HG02938 (cell line): Measurements from ENCODE around the gene ZFP91.
A peak's percentile ranks its signal among the peaks of the same experiment; 100 is the strongest.

Source experiments
- ATAC-seq: cut with Tn5 transposase; IDR thresholded peaks from one replicate; pipeline ENCODE4 v1.9.1; 2021; ENCODE audit warnings: mild to moderate bottlenecking, moderate library complexity; ENCODE audit not compliant: unreplicated experiment

The ZFP91 gene

DNA sequence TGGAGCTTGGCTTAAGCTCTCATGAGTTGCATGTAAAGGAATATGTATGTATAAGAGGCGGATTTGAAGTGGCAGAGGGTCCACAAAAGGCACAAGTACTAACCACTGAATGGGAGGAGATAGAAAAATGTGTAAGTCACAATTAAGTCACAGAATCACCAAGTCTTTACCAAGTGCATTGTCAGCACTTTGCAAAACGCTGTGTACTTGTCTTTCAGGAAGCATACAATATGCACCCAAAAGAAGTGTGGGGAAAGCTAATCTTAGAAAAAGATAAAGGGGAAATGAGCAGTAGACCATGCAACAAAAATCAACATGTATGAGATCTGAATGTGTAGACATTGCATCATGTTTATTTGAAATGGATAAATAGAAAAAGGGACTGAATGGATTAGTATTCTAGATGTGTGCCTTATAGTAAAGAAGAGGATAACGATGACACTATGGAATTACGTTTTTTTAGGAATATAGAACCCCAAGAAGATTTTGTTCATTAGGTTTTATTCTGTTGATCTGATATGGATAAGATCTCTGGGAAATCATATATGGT lies 48.1 kb downstream of the ZFP91 start:
- ATAC-seq: no peak

DNA sequence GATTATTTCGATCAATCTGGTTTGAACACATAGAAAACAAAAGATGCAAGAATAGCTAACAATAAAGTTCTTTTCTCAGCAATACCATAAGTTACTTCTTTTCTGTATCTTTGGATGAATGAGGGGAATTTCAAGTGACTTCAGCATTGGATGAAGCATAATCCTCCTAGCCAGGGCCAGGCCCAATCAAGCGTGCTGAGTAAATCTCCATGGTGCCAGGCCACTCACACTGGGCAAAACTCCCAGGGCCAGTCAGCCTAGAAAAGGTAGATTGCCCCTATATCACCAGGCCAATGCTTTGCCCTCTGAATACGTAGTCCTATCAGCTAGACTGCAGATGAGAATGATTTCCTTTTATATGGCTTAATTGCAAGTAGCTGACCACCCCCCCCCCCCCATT lies 49.6 kb downstream of the ZFP91 start:
- no peak for ATAC-seq

DNA sequence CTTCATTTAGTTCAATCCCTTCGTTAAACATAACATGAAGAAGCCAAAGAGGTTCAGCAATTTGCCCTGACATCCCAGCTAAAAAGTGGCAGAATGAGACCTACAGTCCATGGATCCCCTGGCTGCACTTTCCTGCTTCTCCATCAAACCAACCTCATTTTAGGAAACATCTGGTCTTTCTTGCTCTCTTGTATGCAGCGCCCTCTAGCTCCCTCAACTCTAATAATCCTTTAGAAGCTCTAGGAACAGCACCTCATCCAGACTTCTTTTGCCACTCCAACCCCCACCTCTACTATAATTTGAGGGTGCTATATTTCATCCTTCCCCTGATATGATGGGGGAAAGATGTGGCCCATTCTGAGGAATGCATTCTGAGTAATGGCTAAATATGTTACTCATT lies 51.0 kb downstream of the ZFP91 start:
- ATAC-seq: peak; percentile 53

DNA sequence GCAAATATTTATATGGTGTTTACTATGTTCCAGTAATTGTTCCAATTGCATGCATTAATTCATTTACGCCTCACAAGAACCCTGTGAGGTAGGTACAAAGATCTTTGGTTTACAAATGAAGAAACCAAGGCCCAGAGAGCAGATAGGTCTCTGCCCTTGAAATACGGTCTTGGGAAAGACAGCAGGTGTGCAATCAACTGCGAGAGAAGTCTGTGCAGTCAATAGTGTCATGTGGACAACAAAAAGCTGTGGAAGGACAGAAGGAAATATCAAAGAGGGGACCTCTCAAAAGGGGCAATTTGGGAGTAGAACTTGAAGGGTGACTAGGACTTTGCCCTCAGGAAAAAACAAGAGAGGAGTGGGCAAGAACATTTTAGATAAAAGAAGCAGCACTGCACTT lies 52.5 kb downstream of the ZFP91 start:
- no peak for ATAC-seq

DNA sequence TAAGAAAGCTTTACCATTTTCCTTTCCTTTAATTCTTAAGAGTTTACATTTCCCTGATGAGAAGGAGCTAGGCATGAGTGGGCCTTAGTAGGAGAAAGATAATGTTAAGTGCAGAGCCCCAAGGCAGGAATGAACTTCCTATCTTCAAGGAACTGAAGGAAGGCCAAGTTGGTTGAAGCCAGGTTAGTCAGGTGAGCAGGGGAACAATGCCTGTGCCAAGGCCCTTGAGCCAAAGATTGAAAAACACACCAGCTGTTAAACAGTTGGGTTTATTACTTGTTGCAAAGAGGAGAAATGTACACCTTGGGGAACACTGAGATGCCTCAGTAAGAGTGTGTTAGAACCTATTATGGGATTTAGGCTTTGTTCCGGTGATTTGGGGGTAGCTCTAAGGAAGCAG lies 53.6 kb downstream of the ZFP91 start:
- no peak for ATAC-seq

DNA sequence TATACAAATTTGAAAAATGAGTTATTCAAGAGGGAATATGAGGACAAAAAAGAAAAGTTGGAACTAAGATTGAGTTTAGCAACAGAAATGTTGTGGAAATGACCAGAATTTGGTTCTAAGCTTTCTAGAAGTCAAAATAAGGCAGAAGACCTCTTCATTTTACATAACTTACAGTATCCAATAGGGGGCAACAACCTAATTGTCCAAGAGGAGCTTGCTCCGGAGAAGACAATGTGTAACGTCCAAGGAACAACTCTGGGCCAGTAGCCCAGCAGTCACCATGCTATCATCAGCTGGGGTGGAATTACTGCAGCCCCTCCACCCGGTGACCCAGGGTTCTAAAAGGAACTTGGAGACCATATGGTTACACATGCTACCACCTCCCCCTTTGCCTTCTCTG lies 57.7 kb downstream of the ZFP91 start:
- ATAC-seq: no peak

DNA sequence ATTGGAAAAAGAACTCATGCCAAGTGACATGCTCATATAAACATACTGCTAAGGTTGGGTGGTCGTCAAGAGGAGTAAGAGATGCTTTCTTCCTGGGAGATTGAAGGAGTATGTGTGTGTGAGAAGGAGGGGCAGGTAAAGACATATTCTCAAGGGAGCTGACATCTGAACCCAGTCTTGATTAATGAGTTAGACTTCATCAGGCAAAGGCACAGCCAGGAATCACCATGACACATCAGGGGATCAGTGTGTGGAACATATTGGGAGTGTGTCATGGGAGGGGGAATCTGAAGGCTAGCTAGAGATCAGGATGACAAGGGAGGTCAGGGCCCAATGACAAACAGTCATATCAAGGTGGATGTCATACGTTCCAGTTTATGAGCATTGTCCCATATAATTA lies 58.5 kb downstream of the ZFP91 start:
- ATAC-seq: no peak

DNA sequence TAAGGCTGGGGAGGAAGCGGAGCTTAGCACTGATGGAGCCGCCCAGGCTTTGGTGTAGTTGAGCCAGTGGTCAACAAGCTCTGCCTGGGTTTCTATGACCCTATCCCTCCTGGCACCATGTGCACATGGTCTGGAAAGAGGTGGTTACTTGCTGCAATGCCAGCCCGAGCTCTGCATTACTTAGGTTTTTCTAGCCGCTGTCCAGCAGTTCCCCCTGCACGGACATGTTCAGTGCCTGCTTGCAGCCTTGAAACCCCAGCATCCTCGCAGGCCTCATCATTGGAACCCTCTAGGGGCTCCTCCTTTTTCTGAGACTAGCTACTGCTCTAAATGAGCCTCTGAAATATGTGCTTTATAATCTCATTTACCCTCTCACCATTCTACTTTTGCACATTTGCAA lies 60.2 kb downstream of the ZFP91 start:
- no peak for ATAC-seq

DNA sequence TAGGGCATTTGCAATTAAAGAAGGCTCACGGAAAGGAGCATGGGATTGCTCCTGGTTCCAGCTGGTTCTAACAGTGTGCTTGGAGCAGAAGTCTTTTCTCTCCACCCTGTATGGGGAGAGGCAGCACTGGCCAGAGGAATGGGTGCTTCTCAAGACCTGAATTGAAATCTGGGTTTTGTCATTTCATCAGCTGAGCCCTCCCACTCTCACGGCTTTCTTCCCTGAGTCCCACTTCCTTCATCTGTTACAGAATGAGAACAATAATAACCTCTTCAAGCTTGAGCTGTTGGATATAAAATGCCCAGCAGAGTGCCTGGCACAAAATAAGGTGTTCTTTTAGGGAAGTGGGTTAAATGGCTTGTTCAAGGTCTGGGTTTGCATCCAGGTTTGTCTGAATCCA lies 60.8 kb downstream of the ZFP91 start:
- no peak for ATAC-seq

DNA sequence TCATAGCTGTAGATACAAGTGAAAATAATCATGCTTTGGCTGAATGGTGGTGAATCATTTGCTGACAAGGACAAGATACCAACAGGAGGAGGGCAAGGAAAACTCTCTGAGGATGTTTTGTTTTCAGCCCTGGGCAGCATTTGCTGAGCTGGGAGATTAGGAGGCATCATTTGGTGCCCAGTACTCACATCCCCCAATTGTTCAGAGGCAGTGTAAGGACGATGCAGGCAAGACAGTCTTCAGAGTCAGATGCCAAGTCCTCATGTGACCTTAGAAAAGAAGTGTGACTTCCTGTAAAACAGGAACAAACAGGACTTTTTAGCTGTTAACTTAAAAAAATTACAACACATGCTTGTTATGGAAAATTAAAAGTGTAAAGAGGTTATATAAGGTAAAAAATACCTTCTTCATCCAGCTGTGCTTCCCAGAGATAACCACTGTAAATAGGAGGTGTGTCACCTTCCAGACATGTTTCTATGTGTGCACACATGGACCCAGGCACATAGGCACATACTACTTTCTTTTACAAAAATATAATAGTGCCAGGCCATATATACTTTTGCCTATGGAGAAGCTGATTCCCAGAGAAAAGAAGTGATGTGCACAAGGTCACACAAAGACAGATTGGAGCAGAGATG lies 61.6 kb downstream of the ZFP91 start:
- ATAC-seq: no peak

DNA sequence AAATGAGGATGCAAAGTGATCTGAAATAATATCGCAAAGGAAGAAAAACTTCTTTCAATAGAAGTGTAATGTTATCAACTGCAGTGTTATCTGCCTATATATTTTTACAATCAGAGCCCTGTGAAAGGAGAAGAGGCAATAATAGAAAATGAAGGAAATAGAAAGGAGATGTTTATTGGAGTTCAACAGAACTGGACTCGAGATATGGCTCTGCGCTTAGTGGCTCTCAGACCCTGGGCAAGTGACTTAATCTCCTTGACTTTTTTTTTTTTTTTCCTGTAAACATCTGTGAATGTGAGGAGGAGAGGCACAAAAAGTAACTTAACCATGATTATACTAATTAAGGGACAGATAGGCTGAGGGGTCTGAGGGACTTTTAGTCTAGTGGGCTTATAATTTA lies 62.5 kb downstream of the ZFP91 start:
- no peak for ATAC-seq

DNA sequence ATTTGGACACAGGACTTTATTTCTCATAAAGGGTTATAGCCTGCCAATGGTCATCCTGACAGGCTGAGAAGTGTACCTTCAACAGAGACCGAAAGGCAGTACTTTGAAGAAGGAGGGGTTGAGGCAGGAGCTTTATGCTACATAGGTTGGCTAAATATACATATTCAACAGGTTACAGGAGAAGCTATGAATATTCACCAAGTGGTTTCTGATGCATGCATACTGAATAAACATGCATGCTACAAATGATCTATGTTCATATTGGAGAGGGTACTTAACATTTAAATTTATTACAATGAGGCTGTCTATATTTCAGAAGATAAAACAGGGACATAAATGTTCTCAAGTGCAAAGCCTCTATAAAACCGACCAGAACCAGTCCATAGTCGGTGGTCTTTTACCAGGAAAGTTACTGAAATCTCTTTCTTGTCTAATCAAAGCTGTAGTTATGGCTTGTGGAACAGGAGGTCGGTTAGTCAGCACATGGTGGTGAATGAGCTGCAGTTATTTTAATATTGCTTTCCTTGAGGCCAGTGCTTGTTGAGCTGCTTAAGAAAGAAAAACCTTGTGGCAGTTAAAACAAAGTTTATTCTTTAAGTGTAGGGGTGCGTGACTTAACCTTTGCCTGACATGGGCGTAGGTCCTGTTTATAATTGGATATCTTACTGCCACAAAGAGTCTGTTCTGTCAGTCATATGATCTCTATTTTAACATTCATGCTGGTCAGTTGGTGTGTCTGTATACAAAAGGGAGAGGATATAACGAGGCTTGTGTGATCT lies 63.1 kb downstream of the ZFP91 start:
- ATAC-seq: no peak

DNA sequence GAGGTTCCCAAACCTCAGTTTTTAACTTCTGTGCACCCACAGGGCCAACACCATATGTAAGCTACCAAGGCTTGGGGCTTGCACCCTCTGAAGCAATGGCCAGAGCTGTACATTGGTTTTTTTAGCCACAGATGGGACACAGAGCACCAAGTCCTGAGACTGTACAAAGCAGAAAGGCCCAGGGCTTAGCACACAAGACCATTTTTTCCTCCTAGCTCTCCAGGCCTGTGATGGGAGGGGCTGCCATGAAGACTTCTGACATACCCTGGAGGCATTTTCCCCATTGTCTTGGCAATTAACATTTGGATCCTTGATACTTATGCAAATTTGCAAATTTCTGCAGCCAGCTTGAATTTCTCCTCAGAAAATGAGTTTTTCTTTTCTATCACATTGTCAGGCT lies 67.0 kb downstream of the ZFP91 start:
- ATAC-seq: no peak

DNA sequence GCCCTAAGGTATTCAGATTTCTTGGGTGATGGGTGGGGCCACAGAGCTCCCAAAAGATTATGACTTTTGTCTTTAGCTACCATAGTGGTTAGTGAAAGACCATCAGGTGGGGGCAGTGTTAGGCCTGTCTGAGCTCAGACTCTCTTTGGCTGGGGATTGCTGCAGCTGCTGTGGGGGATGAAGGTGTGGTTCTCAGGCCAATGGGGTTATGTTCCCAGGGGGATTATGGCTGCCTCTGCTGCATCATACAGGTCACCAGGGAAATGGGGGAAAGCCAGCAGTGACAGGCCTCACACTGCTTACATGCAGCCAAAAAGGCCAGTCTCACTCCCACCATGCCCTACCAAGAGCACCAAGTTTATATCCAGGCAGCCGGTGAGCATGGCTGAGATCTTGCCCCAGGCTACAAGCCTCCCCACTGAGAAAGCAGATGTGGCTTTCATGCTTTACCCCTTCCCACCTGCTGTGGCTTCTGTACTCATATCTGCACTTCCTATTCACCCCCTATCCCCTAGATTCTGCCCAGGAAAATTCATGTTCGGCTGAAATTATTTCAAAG lies 68.4 kb downstream of the ZFP91 start:
- ATAC-seq: peak; percentile 89

DNA sequence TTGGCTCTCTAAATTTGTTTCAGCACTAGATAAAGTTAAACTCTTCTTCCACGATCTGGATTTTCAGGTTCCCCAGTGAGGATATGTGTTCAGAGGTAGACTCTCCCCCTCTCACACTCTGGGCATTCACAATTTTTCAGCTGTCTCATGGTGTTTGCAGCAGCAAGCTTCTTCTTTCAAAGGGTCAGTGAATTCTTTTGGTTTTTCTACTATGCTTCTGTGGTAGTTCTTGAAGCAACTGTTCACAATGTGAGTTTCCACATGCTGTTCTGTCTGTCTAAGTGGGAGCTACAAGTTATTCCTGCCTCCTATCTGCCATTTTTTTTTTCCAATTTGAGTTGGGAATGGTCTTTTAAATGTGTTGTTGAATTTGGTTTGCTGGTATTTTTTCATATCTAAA lies 69.0 kb downstream of the ZFP91 start:
- ATAC-seq: no peak

DNA sequence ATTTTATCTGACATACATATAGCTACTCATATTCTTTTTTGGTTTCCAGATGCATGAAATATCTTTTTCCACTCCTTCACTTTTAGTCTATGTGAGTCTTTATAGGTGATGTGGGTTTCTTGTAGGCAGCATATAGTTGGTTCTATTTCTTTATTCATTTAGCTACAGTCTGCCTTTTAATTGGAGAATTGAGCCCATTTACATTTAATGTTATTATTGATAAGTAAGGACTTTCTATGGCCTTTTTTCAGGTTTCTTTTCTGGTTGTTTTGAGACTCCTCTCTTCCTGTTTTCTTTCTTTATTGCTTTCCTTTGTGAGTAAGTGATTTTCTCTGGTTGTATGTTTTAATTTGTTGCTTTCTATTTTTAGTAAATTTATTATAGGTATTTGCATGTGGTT lies 70.8 kb downstream of the ZFP91 start:
- ATAC-seq: no peak

DNA sequence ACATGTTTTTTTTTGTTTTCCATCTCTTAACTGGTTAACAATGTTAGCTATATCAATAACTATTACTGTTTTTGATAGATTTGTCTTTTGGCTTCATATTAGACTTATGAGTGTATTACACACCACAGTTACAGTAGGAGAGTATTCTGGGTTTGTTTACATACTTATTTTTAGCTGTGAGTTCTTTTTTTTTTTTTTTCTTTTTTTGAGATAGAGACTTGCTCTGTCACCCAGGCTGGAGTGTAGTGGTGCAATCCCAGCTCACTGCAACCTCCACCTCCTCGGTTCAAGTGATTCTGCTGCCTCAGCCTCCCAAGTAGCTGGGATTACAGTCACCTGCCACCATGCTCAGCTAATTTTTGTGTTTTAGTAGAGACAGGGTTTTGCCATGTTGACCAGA lies 71.6 kb downstream of the ZFP91 start:
- ATAC-seq: no peak

DNA sequence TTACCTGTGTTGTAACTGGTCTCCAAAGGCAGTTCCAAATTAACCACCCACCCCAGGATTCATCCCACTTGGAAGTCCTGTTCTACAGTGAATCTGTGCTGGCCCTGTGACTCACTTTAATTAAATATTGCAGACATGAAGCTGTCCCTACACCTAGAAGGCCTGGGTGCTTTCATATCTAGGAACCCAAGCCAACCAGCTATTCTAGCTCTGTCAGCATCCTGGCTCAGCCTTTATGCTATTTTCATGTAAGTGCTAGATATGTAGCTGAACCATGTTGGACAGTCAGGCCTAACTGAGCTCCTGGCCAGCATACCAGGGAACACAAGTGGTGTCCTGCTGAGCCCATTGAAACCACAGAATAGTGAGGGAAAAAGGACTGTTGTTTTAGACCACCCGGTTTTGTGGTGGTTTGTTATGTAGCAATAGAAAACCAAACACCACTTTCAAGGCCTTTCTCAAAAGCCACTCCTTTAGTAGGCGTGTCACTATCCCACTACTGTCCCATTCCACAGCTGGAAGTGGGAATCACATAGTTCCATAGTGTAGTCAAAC lies 73.9 kb downstream of the ZFP91 start:
- no peak for ATAC-seq

DNA sequence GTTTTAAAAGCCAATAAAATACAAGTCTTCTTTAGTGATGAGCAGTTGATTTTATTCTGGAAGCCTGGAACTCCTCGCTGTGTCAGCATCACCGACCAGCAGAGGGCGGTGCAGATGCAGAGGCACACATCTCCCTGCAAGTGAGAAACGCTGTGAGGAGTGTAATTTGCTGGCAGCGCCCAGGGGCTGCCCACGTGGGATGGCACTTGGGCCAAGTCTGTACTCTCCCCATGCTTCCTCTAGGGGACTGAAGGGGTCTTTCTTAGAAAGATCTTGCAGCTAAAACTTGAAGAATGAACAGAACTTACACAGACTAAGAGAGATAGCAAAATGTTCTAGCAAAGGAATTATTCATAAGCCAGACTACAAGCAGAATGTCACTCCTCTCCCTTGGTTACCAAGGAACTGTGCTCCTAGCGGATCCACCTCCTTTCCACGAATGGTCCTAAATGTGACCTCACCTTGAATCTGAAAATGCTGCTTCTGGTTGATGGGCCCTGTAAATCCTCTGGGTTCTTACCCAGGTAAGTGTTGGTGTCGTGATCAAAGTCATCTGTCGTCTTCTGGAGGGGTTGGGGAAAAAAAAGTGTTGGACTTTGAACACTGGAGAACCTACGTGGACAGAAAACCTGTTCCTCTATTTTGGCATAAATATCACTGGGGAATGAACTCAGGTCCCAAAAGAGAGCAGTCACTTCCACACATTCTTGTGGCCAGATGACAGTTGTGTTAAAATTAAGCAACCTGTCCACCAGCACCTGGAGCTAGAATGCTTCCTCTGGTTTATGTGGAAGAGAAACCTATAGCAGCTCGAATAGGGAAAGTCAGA lies 75.4 kb downstream of the ZFP91 start:
- ATAC-seq: peak; percentile 87

DNA sequence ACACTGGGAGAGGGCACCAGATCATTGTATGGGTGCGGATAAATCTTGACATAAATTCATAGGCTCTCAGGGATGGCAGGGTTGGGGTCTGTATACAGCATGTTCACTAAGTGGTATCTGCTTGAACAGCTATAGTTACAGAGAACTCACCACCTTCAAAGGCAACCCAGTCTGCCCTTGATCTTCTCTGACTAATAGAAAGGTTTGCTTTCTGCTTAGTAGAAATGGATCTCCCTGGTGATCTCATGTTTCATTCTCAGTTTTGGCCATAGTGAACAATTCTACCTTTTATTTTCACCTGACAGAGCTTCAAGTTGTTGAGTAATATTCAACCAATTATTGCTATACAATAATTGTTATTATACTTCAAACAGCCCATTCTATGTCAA lies 76.0 kb downstream of the ZFP91 start:
- no peak for ATAC-seq

DNA sequence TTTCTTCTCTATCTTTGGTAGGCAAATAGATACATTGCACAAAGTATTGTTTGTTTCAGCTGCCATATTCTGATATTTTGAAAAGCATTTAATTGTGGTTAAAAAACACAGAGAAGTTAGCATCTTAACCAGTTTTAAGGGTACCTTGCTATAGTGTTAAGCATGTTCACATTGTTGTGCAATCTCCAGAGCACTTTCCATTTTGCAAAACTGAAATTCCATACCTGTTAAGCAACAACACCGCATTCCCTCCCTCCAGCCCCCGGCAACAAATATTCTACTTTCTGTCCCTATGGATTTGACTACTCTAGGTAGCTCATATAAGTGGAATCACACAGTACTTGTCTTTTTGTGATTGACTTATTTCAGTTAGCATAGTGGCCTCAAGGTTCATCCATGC lies 77.5 kb downstream of the ZFP91 start:
- no peak for ATAC-seq
